Astrocyte (in vitro differentiated cells and primary cell): Measurements from ENCODE around the gene CD81. TPM values are rescaled to one million over a fixed set of nuclear protein-coding genes. Genes with fewer than 3 reads are reported as not detected.

Experiments
- DNase-seq: peaks from one replicate; pipeline ENCODE4 v3.0.0-alpha.2; 2010; ENCODE audit warnings: low read depth
- FAIRE-seq: peaks from 2 replicates; lab custom pipeline; 2011; peaks lifted over from hg19 to GRCh38; lab: Jason Lieb, UNC
- H2AFZ ChIP-seq: 2 replicates; pipeline ENCODE4 v1.6.0; 2012; ENCODE audit warnings: low read depth, low read length, inconsistent platforms
- H3K27ac ChIP-seq: 2 replicates; pipeline ENCODE4 v1.5.1; 2011; ENCODE audit warnings: low read depth, low read length, inconsistent platforms
- H3K27me3 ChIP-seq: 2 replicates; pipeline ENCODE4 v1.6.0; 2011; ENCODE audit warnings: low read length, inconsistent platforms; ENCODE audit not compliant: insufficient read depth
- H3K36me3 ChIP-seq: 2 replicates; pipeline ENCODE4 v1.5.1; 2011; ENCODE audit warnings: low read length, inconsistent platforms; ENCODE audit not compliant: insufficient read depth
- H3K4me1 ChIP-seq: 2 replicates; pipeline ENCODE4 v1.5.1; 2011; ENCODE audit warnings: low read length, inconsistent platforms; ENCODE audit not compliant: insufficient read depth
- H3K4me2 ChIP-seq: 2 replicates; pipeline ENCODE4 v1.6.0; 2012; ENCODE audit warnings: low read length, inconsistent platforms
- H3K4me3 ChIP-seq: 2 replicates; pipeline ENCODE4 v1.5.1; 2011; ENCODE audit warnings: low read depth, mild to moderate bottlenecking, low read length, inconsistent platforms; ENCODE audit not compliant: insufficient read depth
- H3K79me2 ChIP-seq: 2 replicates; pipeline ENCODE4 v1.6.0; 2012; ENCODE audit warnings: mild to moderate bottlenecking, low read length, inconsistent platforms; ENCODE audit not compliant: insufficient read depth
- H3K9ac ChIP-seq: 2 replicates; pipeline ENCODE4 v1.6.0; 2012; ENCODE audit warnings: mild to moderate bottlenecking, low read length, inconsistent platforms
- H3K9me3 ChIP-seq: 2 replicates; pipeline ENCODE4 v1.5.1; 2012; ENCODE audit warnings: low read depth, mild to moderate bottlenecking, low read length, inconsistent platforms; ENCODE audit not compliant: insufficient read depth
- H4K20me1 ChIP-seq: 2 replicates; pipeline ENCODE4 v1.6.0; 2012; ENCODE audit warnings: low read length, inconsistent platforms; ENCODE audit not compliant: insufficient read depth
- H3K27ac Mint-ChIP-seq: one replicate; pipeline ENCODE4 v1.8.0; 2021; ENCODE audit warnings: mild to moderate bottlenecking, mixed read lengths; ENCODE audit not compliant: unreplicated experiment
- H3K27me3 Mint-ChIP-seq: one replicate; pipeline ENCODE4 v1.8.0; 2021; ENCODE audit warnings: low read depth, mixed read lengths; ENCODE audit not compliant: unreplicated experiment
- H3K36me3 Mint-ChIP-seq: one replicate; pipeline ENCODE4 v1.8.0; 2021; ENCODE audit warnings: low read depth, mixed read lengths; ENCODE audit not compliant: unreplicated experiment
- H3K4me1 Mint-ChIP-seq: one replicate; pipeline ENCODE4 v1.8.0; 2021; ENCODE audit warnings: low read depth, mixed read lengths; ENCODE audit not compliant: unreplicated experiment
- H3K4me3 Mint-ChIP-seq: one replicate; pipeline ENCODE4 v1.8.0; 2021; ENCODE audit warnings: mild to moderate bottlenecking, moderate library complexity, mixed read lengths; ENCODE audit not compliant: unreplicated experiment
- H3K9me3 Mint-ChIP-seq: one replicate; pipeline ENCODE4 v1.8.0; 2021; ENCODE audit warnings: mild to moderate bottlenecking, mixed read lengths; ENCODE audit not compliant: unreplicated experiment
- EZH2 ChIP-seq: IDR thresholded peaks from 2 replicates; pipeline ENCODE4 v1.6.1; 2012; ENCODE audit warnings: mild to moderate bottlenecking, low read length, inconsistent platforms; ENCODE audit not compliant: insufficient read depth
- total RNA-seq: library from RNA; stranded (reverse); gene quantifications from 2 replicates; pipeline ENCODE4 v1.2.1, GENCODE V29; 2021
- TF ChIP-seq, protein P1 (sequence below): IDR thresholded peaks from 2 replicates; pipeline ENCODE4 v1.5.1; 2011; ENCODE audit warnings: low read depth, mild to moderate bottlenecking, inconsistent platforms, low read length, moderate library complexity; ENCODE audit not compliant: insufficient read depth

The CD81 gene
- total RNA-seq, 1 donor from 2014 or later: 625 TPM

DNA sequence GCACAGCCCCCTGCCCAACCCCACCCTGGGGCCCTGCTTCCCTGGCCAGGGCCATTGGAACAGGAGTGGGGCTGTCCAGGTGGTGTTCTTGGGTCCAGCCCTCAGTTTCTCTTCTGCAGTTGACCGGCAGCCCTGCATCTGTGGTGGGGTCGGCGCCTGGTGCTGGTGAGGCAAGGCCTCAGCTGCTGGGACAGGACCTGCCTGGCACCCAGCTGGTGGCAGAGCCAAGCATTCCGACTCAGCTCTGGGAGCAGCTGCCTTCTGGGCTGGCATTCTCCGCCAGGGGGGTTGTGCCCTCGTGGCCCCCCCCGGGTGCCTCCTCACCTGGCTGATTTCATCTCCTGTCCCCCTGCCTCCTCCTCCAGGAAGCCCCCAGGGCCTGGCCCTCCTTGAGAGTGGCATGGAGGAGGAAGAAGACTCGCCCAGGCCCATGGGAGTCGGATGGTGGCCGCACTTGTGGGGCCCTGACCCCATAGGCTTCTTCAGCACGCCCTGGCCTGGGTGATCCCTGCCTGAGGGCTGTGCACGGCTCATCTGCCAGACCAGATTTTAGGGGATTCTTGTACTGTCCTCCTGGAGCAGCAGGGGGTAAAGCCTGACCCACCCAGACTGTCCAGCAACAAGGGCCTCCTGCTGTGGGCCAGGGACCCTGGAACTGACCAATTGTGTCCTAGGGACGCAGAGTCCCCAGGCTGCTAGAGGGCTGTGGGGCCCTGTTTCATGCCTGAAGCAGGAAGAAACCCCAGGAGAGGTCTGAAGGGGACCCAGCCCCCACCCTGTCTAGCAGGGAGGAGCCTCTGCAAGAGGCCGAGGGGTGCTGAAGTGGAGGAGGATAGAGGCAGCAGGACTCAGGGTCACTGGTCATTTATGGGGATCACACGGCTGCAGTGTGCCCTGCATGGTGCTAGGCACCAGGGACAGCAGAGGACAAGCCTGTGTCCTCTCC, 11.6 kb downstream of the CD81 start:
- Mint-ChIP-seq H3K9me3 (no peaks in the 10 kb centered on the region), H3K36me3 (peaks cover 4% of the 10 kb centered on the region), H3K27me3 (no peaks in the 10 kb centered on the region), H3K4me3 (no peak overlapping the region), H3K4me1 (peaks cover 21% of the 10 kb centered on the region), H3K27ac (peak overlapping the region; percentile 89)
- Histone ChIP-seq H3K4me1 (peaks cover 27% of the 10 kb centered on the region), H3K9ac (no peak overlapping the region), H3K4me3 (no peak overlapping the region), H3K4me2 (peak overlapping the region; percentile 6), H3K36me3 (no peaks in the 10 kb centered on the region), H3K27me3 (no peaks in the 10 kb centered on the region), H3K79me2 (peaks cover 95% of the 10 kb centered on the region), H3K9me3 (no peaks in the 10 kb centered on the region), H2AFZ (no peak overlapping the region), H4K20me1 (peaks cover 89% of the 10 kb centered on the region), H3K27ac (no peak overlapping the region)
- no peak for TF ChIP-seq EZH2
- TF ChIP-seq, protein P1, sequence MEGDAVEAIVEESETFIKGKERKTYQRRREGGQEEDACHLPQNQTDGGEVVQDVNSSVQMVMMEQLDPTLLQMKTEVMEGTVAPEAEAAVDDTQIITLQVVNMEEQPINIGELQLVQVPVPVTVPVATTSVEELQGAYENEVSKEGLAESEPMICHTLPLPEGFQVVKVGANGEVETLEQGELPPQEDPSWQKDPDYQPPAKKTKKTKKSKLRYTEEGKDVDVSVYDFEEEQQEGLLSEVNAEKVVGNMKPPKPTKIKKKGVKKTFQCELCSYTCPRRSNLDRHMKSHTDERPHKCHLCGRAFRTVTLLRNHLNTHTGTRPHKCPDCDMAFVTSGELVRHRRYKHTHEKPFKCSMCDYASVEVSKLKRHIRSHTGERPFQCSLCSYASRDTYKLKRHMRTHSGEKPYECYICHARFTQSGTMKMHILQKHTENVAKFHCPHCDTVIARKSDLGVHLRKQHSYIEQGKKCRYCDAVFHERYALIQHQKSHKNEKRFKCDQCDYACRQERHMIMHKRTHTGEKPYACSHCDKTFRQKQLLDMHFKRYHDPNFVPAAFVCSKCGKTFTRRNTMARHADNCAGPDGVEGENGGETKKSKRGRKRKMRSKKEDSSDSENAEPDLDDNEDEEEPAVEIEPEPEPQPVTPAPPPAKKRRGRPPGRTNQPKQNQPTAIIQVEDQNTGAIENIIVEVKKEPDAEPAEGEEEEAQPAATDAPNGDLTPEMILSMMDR: no peak
- FAIRE-seq (no peak), DNase-seq (no peak)

DNA sequence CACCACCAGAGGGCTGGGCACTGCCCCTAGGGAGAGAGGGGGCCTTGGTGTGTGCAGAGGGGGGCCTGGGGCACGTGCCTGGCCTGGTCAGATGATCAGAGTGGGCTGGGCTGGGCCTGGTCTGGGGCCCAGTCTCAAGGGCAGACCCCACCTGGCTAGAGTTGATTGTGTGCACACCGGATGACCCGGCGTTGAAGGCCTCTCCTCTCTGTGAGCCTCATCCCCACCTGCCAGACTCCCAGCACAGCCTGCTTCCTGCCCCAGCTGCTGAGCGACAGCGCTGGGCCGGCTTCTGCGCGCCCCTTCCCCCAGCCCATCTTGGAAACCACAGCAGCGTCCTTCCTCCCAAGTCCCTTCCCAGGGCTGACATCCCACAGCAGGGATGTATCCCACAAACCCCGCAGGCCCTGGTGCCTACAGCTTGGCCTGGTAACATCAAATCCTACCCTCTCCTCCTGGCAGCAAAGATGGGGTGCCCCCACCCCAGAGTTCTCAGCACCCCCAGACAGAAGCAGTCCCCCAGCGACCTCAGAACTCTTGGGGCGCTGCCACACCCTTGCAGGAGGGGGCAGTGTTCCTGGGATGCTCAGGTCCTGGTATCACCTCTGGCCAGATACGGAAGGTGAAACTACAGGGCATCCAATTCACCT, 12.4 kb downstream of the CD81 start:
- peak overlapping the region; percentile 40 for H3K4me3 Mint-ChIP-seq
- Histone ChIP-seq H3K4me2 (peak overlapping the region; percentile 6), H3K27ac (no peak overlapping the region)

More for the DNA sequence above, 12.4 kb downstream of the CD81 start:
- no peaks in the 10 kb centered on the region for H3K9me3 Mint-ChIP-seq
- FAIRE-seq (no peak), DNase-seq (no peak)
- H3K4me1 ChIP-seq: peaks cover 27% of the 10 kb centered on the region
- TF ChIP-seq, protein P1: no peak
- TF ChIP-seq EZH2: no peak
- no peaks in the 10 kb centered on the region for H3K27me3 ChIP-seq
- H2AFZ ChIP-seq: no peak overlapping the region
- H3K27me3 Mint-ChIP-seq: no peaks in the 10 kb centered on the region
- H3K4me3 ChIP-seq: no peak overlapping the region
- peaks cover 4% of the 10 kb centered on the region for H3K36me3 Mint-ChIP-seq
- H3K9me3 ChIP-seq: no peaks in the 10 kb centered on the region
- H3K4me1 Mint-ChIP-seq: peaks cover 21% of the 10 kb centered on the region
- H3K27ac Mint-ChIP-seq: peak overlapping the region; percentile 89
- peaks cover 92% of the 10 kb centered on the region for H4K20me1 ChIP-seq
- no peak overlapping the region for H3K9ac ChIP-seq
- H3K36me3 ChIP-seq: no peaks in the 10 kb centered on the region
- peaks cover 99% of the 10 kb centered on the region for H3K79me2 ChIP-seq
